PC-3 (cell line): ENCODE data around the gene KIF6.

ENCODE experiments used
- CTCF ChIP-seq: fragments of 300-600 bp; sonication (generic); conservative IDR thresholded peaks from 2 replicates; pipeline ENCODE4 v1.5.1; 2017; ENCODE audit warnings: antibody characterized with exemption, low read depth, mild to moderate bottlenecking, low read length
- EZH2phosphoT487 ChIP-seq: fragments of 300-600 bp; sonication (generic); IDR thresholded peaks from 2 replicates; pipeline ENCODE4 v1.6.1; 2018; ENCODE audit warnings: mild to moderate bottlenecking, antibody characterized with exemption, low read length, borderline replicate concordance

GRCh38 chr6:39765508-39766065, 40.4 kb upstream of the KIF6 start:
- TF ChIP-seq EZH2phosphoT487 (no peak), CTCF (no peak)
